ENCODE measurements around the gene THAP12. TPM values are rescaled to one million over a fixed set of nuclear protein-coding genes. Genes with fewer than 3 reads are reported as not detected.
"Not testable (repeated sequence)": the region's sequence is repeated elsewhere in the genome, so short reads cannot be mapped to it uniquely, and the experiment has no call there.

THAP12 gene
- total RNA-seq, 1 donor from 2014 or later = 45.2 TPM

- no peak for DNase-seq (ENCODE audit: low read depth, low spot score)
Measured at GRCh38 chr11:76329084-76329648, 51.8 kb downstream of the THAP12 start.

GRCh38 chr11:76327756-76328388 is 53.1 kb downstream of the THAP12 start:
- no peak for DNase-seq (ENCODE audit: low read depth, low spot score)

DNA sequence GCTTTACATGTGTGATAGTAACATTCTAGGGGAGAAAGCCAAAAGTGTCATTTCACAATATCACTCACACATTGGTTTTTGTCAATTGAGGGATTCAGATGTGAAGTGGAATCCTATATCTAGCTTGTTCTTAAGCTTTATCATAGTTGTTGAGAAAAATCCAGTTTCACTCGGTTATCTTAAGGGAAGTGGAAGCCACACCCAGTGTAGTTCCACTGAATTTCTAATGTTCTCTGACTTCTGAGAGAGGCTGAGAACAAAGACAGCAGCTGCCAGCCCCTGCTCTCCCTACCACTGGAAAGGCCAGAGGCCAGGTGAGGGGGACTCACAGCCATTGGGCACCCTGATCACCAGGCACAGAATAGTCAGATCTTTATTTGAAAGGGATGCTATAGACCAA is 53.7 kb downstream of the THAP12 start:
- DNase-seq (ENCODE audit: low read depth, low spot score) = no peak

GRCh38 chr11:76325185-76325584 is 55.7 kb downstream of the THAP12 start:
- peak; percentile 7 for DNase-seq (ENCODE audit: low read depth, low spot score)

GRCh38 chr11:76323804-76324203 is 57.1 kb downstream of the THAP12 start:
- no peak for DNase-seq (ENCODE audit: low read depth, low spot score)

GRCh38 chr11:76323375-76323774 is 57.6 kb downstream of the THAP12 start:
- DNase-seq (ENCODE audit: low read depth, low spot score) = not testable (repeated sequence)

GRCh38 chr11:76322942-76323341 is 58.0 kb downstream of the THAP12 start:
- DNase-seq (ENCODE audit: low read depth, low spot score) = no peak

DNA sequence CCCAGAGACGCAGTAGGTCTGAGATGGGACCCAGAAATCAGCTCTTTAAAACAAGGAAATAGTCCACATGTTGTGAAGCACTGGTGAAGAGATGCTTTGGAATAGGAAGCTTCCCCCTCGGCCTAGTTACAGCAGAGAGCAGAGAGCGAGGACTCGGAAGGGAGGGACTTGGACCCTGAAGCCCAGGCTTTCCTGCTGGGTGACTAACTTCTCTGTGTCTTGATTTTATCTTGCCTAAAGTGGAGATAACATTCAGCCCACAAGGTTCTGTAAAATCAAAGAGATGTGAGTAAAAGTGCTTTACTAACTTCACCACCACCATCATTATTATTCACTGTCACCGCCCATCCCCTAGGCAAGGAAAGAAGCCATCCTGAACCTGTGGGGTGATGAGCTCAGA is 58.4 kb downstream of the THAP12 start:
- DNase-seq (ENCODE audit: low read depth, low spot score) = no peak

GRCh38 chr11:76321820-76322524 is 59.0 kb downstream of the THAP12 start:
- no peak for DNase-seq (ENCODE audit: low read depth, low spot score)

DNA sequence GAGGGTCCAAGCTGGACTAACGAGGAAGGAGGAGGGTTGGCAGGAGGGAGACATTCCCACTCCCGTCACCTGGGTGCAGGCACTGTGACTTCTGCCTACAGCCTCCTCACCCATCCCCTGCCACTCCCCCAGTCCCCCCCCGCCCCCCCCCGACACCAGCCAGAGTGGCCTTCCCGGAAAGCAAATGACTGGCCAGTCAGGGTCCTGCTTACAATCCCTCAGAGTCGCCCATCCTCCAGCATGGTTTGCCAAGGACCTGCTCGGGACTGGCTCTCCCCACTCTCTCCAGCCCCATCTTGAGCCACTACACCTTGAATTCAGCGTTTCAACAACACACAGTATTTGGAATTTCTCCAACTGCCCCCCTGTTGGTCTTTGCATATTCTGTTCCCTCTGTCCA is 59.6 kb downstream of the THAP12 start:
- no peak for DNase-seq (ENCODE audit: low read depth, low spot score)

- DNase-seq (ENCODE audit: low read depth, low spot score) = no peak
Measured at GRCh38 chr11:76320929-76321328, 60.0 kb downstream of the THAP12 start.

DNA sequence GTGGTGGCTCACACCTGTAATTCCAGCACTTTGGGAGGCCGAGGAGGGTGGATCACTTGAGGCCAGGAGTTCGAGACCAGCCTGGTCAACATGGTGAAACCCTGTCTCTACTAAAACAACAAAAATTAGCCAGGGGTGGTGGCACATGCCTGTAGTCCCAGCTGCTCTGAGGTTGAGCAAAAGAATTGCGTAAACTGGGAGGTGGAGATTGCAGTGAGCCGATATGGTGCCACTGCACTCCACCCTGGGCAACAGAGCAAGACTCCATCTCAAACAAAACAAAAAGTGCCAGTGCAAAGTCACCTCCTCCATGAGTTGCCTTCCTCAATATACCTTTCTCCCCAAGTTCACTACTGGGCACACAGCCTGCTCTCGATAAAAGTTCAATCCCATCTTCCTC is 61.1 kb downstream of the THAP12 start:
- DNase-seq (ENCODE audit: low read depth, low spot score) = not testable (repeated sequence)

DNA sequence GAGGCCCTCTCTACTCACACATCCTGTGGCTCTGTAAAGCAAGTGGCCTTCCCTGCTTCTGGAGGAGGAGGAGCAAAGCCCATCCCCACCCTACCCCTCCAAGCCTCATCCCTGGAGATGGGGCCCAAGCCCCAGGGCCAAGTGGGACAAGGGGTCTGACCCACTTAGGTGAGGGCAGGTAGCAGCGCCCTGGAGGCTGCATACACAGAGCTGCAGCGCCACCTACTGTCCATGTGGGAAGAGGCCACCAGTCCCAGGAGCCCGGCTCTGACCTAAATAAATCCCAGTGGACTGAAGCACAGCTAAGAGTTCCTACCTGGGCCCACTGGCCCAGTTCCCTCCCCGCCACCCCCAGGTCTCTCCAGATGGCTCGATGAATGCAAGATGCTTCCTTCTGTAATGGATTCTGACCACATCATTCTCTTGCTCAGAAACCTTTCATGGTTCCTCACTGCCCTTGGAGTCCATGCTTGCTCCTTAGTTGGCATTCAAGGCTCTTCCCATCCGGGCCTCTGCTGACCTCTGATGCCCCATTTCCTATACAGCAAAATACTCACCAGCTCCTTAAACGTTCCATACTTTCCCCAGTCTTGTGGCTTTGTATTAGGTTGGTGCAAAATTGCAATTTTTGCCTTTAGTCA is 62.1 kb downstream of the THAP12 start:
- peak; percentile 36 for DNase-seq (ENCODE audit: low read depth, low spot score)

GRCh38 chr11:76317296-76317695 is 63.6 kb downstream of the THAP12 start:
- no peak for DNase-seq (ENCODE audit: low read depth, low spot score)

- no peak for DNase-seq (ENCODE audit: low read depth, low spot score)
Measured at GRCh38 chr11:76316726-76317125, 64.2 kb downstream of the THAP12 start.

- no peak for DNase-seq (ENCODE audit: low read depth, low spot score)
Measured at GRCh38 chr11:76315182-76315853, 65.6 kb downstream of the THAP12 start.

DNA sequence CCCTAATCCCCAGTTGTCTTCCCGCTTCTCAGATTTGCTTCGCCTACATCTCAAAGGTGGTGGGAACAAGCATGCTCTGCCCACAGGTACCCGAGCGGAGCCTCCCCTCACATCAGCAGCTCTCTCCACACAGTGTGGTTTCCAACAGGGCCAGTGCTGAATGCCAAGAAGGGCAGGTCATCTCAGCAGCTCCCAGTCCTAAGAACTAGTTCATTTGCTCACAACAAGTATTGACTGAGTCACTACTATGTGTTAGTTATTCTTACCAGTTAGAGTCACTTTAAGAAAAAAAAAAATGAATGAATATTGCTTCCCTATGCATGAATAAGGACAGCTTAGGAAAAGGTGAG is 66.2 kb downstream of the THAP12 start:
- no peak for DNase-seq (ENCODE audit: low read depth, low spot score)

- no peak for DNase-seq (ENCODE audit: low read depth, low spot score)
Measured at GRCh38 chr11:76313913-76314740, 66.8 kb downstream of the THAP12 start.

DNA sequence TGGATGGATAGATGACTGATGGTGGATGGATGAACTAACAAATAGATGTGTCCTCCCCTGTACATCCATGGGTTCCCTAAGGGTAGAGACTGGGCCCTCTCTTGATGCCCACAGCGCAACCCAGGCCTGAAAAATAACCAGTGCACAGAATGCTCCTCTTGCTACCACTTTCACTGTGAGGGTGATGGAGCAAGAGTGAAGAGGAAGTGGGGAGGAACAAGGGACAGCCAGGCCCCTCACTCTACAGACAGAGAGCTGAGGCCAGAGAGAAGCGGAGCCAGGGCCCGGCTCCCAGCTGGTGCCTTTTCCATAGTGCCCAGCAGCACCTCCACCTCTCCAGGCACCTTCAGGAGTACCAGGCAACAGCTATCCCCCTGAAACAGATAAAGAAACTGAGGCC is 67.7 kb downstream of the THAP12 start:
- no peak for DNase-seq (ENCODE audit: low read depth, low spot score)

DNA sequence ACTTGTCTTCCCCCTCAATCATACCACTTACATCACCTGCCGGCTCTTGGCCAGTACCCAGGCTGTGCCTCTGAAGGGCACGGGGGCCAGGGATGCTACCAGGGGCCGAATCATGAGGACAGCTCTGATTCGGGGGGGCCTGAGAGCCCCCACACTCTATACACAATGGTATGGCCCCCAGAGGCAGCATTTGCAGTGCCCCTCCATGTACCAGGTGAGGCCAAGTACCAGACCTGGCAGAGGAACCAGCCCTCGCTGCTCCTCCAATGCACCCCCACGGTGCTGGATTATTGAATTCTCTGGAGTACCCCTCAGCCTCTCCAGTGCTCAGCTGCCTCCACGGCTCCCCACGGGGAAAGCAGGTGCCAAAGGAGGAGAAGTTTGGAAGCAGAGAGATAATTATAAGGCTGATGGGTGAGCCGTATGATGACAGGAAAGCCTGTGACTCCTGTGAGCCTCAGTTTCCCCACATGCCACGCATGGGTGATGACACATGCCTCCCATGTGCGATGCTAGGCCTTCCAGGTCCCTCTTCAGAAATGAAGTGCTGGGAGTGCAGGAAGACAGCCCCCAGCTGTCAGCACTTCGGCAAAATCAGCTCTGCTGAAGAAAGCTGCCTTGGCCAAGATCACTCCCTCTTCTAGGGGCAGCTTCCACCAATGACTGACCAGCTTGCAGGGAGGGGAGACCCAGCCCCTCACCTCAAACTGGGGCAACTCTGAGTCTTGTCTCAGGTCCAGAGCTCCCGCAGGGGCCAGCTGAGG is 69.9 kb downstream of the THAP12 start:
- DNase-seq (ENCODE audit: low read depth, low spot score) = no peak

All from pulmonary artery endothelial cell (primary cell).